NB4 (cell line): ENCODE measurements around the gene MYLK4.

Experiments
- MYC ChIP-seq: IDR thresholded peaks from 2 replicates; pipeline ENCODE4 v1.6.1; 2011; ENCODE audit warnings: low read depth, low read length
- POLR2A ChIP-seq: IDR thresholded peaks from 2 replicates; pipeline ENCODE4 v1.6.1; 2011; ENCODE audit warnings: mild to moderate bottlenecking; ENCODE audit not compliant: insufficient read length; ENCODE audit errors: extremely low read depth
- TF ChIP-seq, protein P1 (sequence below): IDR thresholded peaks from one replicate; pipeline ENCODE4 v1.5.1; 2012; ENCODE audit warnings: low read depth, low read length
- TF ChIP-seq, protein P2 (sequence below): IDR thresholded peaks from 2 replicates; pipeline ENCODE4 v1.6.1; 2011; ENCODE audit warnings: low read depth, low read length

DNA sequence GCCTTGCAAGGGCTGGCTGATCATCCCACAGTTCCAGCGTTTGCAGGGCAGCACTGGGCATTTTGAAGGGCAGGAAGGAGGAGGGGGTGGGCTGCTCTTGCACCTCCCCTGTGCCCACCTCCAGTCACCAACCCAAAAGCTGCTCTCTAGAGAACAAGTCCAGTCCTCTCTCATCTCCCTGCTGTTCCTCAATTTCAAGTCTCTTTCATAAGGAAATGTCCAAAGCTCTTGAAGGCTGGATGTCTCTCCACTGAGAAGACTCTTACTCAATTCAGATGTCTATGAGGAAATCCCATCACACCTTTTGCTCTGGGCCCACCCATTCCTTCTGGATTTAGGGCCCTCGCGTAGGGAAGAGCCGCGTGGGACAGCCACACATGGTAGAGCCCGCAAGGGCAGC, 46.1 kb upstream of the MYLK4 start:
- TF ChIP-seq, protein P1, sequence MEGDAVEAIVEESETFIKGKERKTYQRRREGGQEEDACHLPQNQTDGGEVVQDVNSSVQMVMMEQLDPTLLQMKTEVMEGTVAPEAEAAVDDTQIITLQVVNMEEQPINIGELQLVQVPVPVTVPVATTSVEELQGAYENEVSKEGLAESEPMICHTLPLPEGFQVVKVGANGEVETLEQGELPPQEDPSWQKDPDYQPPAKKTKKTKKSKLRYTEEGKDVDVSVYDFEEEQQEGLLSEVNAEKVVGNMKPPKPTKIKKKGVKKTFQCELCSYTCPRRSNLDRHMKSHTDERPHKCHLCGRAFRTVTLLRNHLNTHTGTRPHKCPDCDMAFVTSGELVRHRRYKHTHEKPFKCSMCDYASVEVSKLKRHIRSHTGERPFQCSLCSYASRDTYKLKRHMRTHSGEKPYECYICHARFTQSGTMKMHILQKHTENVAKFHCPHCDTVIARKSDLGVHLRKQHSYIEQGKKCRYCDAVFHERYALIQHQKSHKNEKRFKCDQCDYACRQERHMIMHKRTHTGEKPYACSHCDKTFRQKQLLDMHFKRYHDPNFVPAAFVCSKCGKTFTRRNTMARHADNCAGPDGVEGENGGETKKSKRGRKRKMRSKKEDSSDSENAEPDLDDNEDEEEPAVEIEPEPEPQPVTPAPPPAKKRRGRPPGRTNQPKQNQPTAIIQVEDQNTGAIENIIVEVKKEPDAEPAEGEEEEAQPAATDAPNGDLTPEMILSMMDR, result no peak
- no peak for TF ChIP-seq POLR2A
- TF ChIP-seq, protein P2, sequence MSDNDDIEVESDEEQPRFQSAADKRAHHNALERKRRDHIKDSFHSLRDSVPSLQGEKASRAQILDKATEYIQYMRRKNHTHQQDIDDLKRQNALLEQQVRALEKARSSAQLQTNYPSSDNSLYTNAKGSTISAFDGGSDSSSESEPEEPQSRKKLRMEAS, result no peak
- no peak for TF ChIP-seq MYC
